ENCODE data around the gene SCAP. TPM values are rescaled to one million over a fixed set of nuclear protein-coding genes. Genes with fewer than 3 reads are reported as not detected.
A peak's percentile ranks its signal among the peaks of the same experiment; 100 is the strongest.

SCAP gene
- total and polyA plus RNA-seq, 2 of the 13 experiments (the other 11 are each of a cell fraction or from before 2014, with no cell fraction given) = 40.4 to 53.3 TPM

GRCh38 chr3:47491777-47492176 lies 16.0 kb upstream of the SCAP start (continued):
- no peak for TF ChIP-seq ZBTB14 (CRISPR knock-in tag; IDR thresholded peaks at IDR 0.05)
- TF ChIP-seq KDM4B (CRISPR knock-in tag; IDR thresholded peaks at IDR 0.05) = no peak
- no peak for TF ChIP-seq ZBTB1 (CRISPR knock-in tag; IDR thresholded peaks at IDR 0.05; ENCODE audit: borderline replicate concordance)
- TF ChIP-seq BORCS8-MEF2B (CRISPR knock-in tag; IDR thresholded peaks at IDR 0.05) = no peak
- no peak for TF ChIP-seq MAZ (IDR thresholded peaks at IDR 0.05; ENCODE audit: borderline replicate concordance, low read depth, low read length)
- no peak for TF ChIP-seq MAZ (CRISPR knock-in tag; IDR thresholded peaks at IDR 0.05; ENCODE audit: low read depth)
- TF ChIP-seq ZNF280D (CRISPR knock-in tag; IDR thresholded peaks at IDR 0.05) = no peak

- intact Hi-C loops (cut with micrococcal nuclease; ENCODE audit: unreplicated experiment) = no loop called here
- FAIRE-seq (no peak), DNase-seq (ENCODE audit: low spot score) (no peak), ATAC-seq (no peak)
- Histone ChIP-seq H3K4me2 (ENCODE audit: low read depth, low read length) (no peak overlapping the region), H4K20me1 (ENCODE audit: insufficient read depth, low read length) (no peaks in the 10 kb centered on the region), H3K9ac (ENCODE audit: insufficient read depth, low read depth, low read length) (no peak overlapping the region), H3K4me1 (ENCODE audit: insufficient read depth, low read length) (no peaks in the 10 kb centered on the region), H3K27ac (ENCODE audit: extremely low read length, insufficient read depth, low read length) (no peak overlapping the region), H3K9me3 (ENCODE audit: low read length) (no peaks in the 10 kb centered on the region), H3K4me3 (replicated peaks in 1 of 3; ENCODE audit: insufficient read depth in 1 of 3, low read depth in 2 of 3, low read length in 3 of 3) (no peak overlapping the region), H2AFZ (ENCODE audit: low read length) (no peak overlapping the region), H3K27me3 (ENCODE audit: control insufficient read depth in 1 of 2, insufficient read depth in 2 of 2, low read length in 2 of 2) (no peaks in the 10 kb centered on the region), H3K79me2 (ENCODE audit: insufficient read depth, low read length) (no peaks in the 10 kb centered on the region), H3K36me3 (replicated peaks in 1 of 2; ENCODE audit: control insufficient read depth in 1 of 2, insufficient read depth in 2 of 2, low read length in 2 of 2) (peaks cover 8 to 15% of the 10 kb centered on the region in 2 experiments; a peak in 4 of 5 replicates)
- BruUV-seq (replicated peaks) = TSS peak; percentile 50
- WGBS (ENCODE audit: low lambda C conversion rate) = 96% methylated on average over 3 of the region's 3 CpGs
- in situ Hi-C loops (cut with HindIII; ENCODE audit: extremely low pct_ligation_motif_present, low pct_unique_long_range_greater_than_20kb) = no loop called here
- ChIA-PET CTCF (ENCODE audit: low intra/inter-chr PET ratio, low total read pairs) (no interaction called here), POLR2A (no interaction called here)
- TF ChIP-seq POLR2A (IDR thresholded peaks at IDR 0.05; ENCODE audit: insufficient read depth in 1 of 2, low read depth in 2 of 2, low read length in 2 of 2) = no peak
- TF ChIP-seq THAP7 (CRISPR knock-in tag; IDR thresholded peaks at IDR 0.05) = no peak
- no peak for TF ChIP-seq SRSF1 (optimal IDR thresholded peaks at IDR 0.05; ENCODE audit: low read depth, low read length)
- no peak for TF ChIP-seq ATRX (CRISPR knock-in tag; IDR thresholded peaks at IDR 0.05; ENCODE audit: borderline replicate concordance)
- TF ChIP-seq ARID4A (CRISPR knock-in tag; IDR thresholded peaks at IDR 0.05; ENCODE audit: borderline replicate concordance) = no peak
- TF ChIP-seq ZNF496 (CRISPR knock-in tag; IDR thresholded peaks at IDR 0.05; ENCODE audit: insufficient replicate concordance) = no peak
- TF ChIP-seq NFKB2 (CRISPR knock-in tag; IDR thresholded peaks at IDR 0.05; ENCODE audit: borderline replicate concordance) = no peak
- no peak for TF ChIP-seq RFXANK (CRISPR knock-in tag; IDR thresholded peaks at IDR 0.05)
- TF ChIP-seq ATM (IDR thresholded peaks at IDR 0.05; ENCODE audit: borderline replicate concordance) = no peak
These were observed 15.4 kb upstream of the SCAP start for GRCh38 chr3:47491186-47491585.

Data from HepG2 (cell line).